RWPE1 (cell line): Measurements from ENCODE around the gene PARVA.

Source experiments
- CTCF ChIA-PET: fragments of 350-600 bp; sonication (Branson Sonifier 250); formaldehyde crosslinking; extraction: SDS; loops from one replicate; lab custom pipeline; 2021; lab: Yijun Ruan, JAX
- POLR2A ChIA-PET: fragments of 400-600 bp; formaldehyde crosslinking; extraction: SDS; loops from one replicate; lab custom pipeline; 2020; ENCODE audit warnings: antibody characterized with exemption; ENCODE audit not compliant: low non-redundant PET; lab: Yijun Ruan, JAX
- DNase-seq: peaks from one replicate; pipeline ENCODE4 v3.0.0; 2012; ENCODE audit warnings: low spot score
- H3K27ac ChIP-seq: fragments of 450-650 bp; 2 replicates; pipeline ENCODE4 v1.5.1; 2017
- TF ChIP-seq, protein P1 (sequence below): fragments of 450-650 bp; conservative IDR thresholded peaks from 2 replicates; pipeline ENCODE4 v1.5.1; 2017; ENCODE audit warnings: low read depth, mild to moderate bottlenecking

The PARVA gene

GRCh38 chr11:12496181-12497025, 119.0 kb downstream of the PARVA start:
- ChIA-PET POLR2A (no interaction called here), CTCF (interaction anchor here (0.7 to 0.8 kb wide), 2 partner anchors 10 to 93 kb away, joined by 3 read pairs; no protein-coding TSS in a partner anchor)
- no peak for DNase-seq

DNA sequence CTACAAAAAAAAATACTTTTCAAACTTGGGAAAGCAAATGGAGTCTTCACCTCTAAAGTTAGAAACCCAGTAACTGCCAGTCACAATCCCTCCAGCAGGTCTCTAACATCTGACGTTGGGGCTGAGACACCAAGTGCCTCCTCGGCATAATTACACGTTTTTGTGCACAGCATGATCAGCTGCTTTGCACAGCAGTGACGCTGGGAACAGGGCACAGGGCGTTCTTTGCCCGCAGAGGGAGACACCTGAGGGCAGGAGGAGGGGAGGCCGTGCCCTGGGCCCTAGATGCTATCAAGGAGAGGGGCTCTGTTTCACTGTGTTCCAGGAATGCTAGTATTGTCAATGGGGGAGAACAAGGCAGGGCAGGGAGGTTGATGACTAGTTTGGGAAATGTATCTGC, 120.1 kb downstream of the PARVA start:
- ChIA-PET POLR2A (no interaction called here), CTCF (interaction anchor here (0.8 kb wide), 1 partner anchor 9 kb away, joined by 3 read pairs; no protein-coding TSS in a partner anchor)
- TF ChIP-seq, protein P1, sequence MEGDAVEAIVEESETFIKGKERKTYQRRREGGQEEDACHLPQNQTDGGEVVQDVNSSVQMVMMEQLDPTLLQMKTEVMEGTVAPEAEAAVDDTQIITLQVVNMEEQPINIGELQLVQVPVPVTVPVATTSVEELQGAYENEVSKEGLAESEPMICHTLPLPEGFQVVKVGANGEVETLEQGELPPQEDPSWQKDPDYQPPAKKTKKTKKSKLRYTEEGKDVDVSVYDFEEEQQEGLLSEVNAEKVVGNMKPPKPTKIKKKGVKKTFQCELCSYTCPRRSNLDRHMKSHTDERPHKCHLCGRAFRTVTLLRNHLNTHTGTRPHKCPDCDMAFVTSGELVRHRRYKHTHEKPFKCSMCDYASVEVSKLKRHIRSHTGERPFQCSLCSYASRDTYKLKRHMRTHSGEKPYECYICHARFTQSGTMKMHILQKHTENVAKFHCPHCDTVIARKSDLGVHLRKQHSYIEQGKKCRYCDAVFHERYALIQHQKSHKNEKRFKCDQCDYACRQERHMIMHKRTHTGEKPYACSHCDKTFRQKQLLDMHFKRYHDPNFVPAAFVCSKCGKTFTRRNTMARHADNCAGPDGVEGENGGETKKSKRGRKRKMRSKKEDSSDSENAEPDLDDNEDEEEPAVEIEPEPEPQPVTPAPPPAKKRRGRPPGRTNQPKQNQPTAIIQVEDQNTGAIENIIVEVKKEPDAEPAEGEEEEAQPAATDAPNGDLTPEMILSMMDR = no peak
- DNase-seq = no peak
- H3K27ac ChIP-seq = no peak overlapping the region

More at GRCh38 chr11:12496181-12497025, 119.0 kb downstream of the PARVA start:
- no peak overlapping the region for H3K27ac ChIP-seq
- TF ChIP-seq, protein P1 = no peak

DNA sequence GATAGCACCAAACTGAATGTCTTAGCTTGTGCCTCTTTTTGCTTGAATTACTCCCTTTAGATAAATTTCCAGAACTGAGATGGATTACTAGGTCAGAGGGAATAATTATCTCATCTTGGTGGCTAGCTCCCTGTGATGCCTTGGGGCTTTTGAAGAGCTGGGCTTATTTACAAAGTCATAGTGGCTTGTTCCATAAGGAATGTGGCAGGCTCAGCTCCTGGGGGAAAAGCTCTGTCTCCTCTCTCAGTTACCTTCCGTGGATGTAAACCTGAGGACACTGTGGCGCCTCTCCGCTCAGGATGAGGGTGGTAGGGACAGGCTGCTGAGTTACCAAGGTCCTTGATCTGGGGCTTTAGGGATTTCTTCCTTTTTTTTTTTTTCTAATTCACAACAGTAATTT, 121.7 kb downstream of the PARVA start:
- TF ChIP-seq, protein P1 = no peak
- ChIA-PET POLR2A (no interaction called here), CTCF (no interaction called here)
- no peak for DNase-seq
- no peak overlapping the region for H3K27ac ChIP-seq

DNA sequence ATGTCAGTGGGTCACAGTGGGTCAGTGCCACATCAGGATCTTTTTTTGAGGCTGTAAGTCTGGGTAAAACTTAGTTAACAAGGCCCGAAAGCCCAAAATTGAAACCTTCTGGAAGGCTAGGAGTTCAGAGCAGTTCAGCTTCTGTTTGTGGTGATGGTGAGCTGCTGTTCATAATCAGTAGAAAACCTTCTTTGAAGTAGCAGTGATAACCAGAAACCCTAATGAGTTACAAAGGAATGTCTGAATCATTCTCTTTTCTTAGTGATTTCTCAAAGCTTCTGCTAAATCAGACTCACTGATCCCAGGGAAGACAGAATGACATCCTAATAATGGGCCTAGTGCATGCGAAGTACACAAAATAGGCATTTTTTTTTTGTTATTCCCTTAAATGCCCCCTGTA, 124.7 kb downstream of the PARVA start:
- no peak for DNase-seq
- no peak overlapping the region for H3K27ac ChIP-seq
- ChIA-PET POLR2A (no interaction called here), CTCF (no interaction called here)
- TF ChIP-seq, protein P1 = no peak

GRCh38 chr11:12503039-12503484, 125.7 kb downstream of the PARVA start:
- TF ChIP-seq, protein P1 = no peak
- DNase-seq = no peak
- ChIA-PET CTCF (no interaction called here), POLR2A (no interaction called here)
- H3K27ac ChIP-seq = no peak overlapping the region

- TF ChIP-seq, protein P1 = no peak
- no peak for DNase-seq
- no peak overlapping the region for H3K27ac ChIP-seq
- ChIA-PET CTCF (interaction anchor here (0.7 kb wide), 1 partner anchor 919 kb away, joined by 4 read pairs; no protein-coding TSS in a partner anchor), POLR2A (no interaction called here)
These were observed 126.5 kb downstream of the PARVA start for GRCh38 chr11:12503886-12504285.
